ENCODE data around the gene ABCB6. TPM values are rescaled to one million over a fixed set of nuclear protein-coding genes. Genes with fewer than 3 reads are reported as not detected.

The ABCB6 gene
- total and polyA plus RNA-seq, 7 experiments from 2014 or later = 0.66 to 30.2 (median 6.4) TPM

DNA sequence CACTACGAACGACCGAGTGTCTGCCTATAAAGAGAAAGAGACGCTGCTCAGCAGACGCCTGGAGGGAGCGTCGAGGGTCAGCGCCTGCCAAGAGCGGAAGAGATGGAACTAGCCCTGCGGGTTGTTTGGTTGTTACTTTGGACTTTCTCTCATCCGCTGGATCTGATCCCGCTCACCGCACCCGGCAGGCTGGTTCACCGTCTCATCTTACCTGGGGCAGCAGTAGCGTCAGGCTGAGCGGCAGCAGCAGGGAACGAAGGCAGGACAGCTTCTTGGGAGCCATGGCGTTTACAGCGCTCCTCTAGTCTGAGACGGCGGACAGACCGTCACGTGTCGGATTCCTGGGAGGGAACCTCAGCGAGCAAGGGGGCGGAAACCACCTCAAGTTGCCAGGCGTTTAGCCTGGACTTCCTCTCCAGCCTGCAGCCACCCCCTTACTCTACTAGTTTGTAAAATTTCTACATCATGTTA, 24.6 kb upstream of the ABCB6 start:
- intact Hi-C loops (cut with micrococcal nuclease) = no loop called here
- Histone ChIP-seq H3K36me3 (ENCODE audit: control insufficient read depth in 2 of 3, insufficient read depth in 3 of 3, low read length in 3 of 3) (peaks cover 0 to 12% (median 3%) of the 10 kb centered on the region in 3 experiments), H3K4me3 (ENCODE audit: low read length) (no peak overlapping the region), H3K27ac (ENCODE audit: low read depth, low read length) (no peak overlapping the region), H3K9me3 (ENCODE audit: control insufficient read depth in 2 of 3, low read length in 3 of 3) (no peaks in the 10 kb centered on the region), H3K4me1 (ENCODE audit: control insufficient read depth in 2 of 2, insufficient read depth in 2 of 2, low read length in 2 of 2) (peaks cover 32 to 34% of the 10 kb centered on the region in 2 donors), H3K27me3 (ENCODE audit: control insufficient read depth in 2 of 2, insufficient read depth in 2 of 2, low read length in 2 of 2) (no peaks in the 10 kb centered on the region)
- ATAC-seq (peak; percentile 15), DNase-seq (no peak)
- Mint-ChIP-seq H3K4me1 (peaks cover 14 to 53% (median 43%) of the 10 kb centered on the region in 7 donors), H3K36me3 (peaks cover 0 to 21% (median 6%) of the 10 kb centered on the region in 5 donors), H3K27me3 (peaks cover 0 to 2% (median 0%) of the 10 kb centered on the region in 5 donors), H3K9me3 (peaks cover 0 to 9% (median 0%) of the 10 kb centered on the region in 11 donors), H3K4me3 (peak overlapping the region; percentile 45 to 81 (median 66)), H3K27ac (peak overlapping the region; percentile 11 to 85 (median 59))
- CTCF ChIA-PET = no interaction called here
- POLR2A ChIA-PET = interaction anchor here (1.4 to 21.0 kb wide), 3 partner anchors 6 to 19 kb away, joined by 3 to 575 read pairs (median 575); partner anchors contain the start of genes ANKZF1, ATG9A, GLB1L and STK16

- H3K9me3 Mint-ChIP-seq = peaks cover 0 to 3% (median 0%) of the 10 kb centered on the region in 11 donors
- H3K27ac Mint-ChIP-seq = peak overlapping the region in 4 of 9 donors; percentile 25 to 74 (median 48)
- no peaks in the 10 kb centered on the region for H3K27me3 ChIP-seq (ENCODE audit: control insufficient read depth in 2 of 2, insufficient read depth in 2 of 2, low read length in 2 of 2)
- ATAC-seq = no peak
- ChIA-PET CTCF (interaction anchor here (0.6 to 1.2 kb wide), 2 partner anchors 22 to 61 kb away, joined by 3 to 4 read pairs; no protein-coding TSS in a partner anchor), POLR2A (interaction anchor here (0.8 to 21.0 kb wide), 3 partner anchors 15 to 75 kb away, joined by 3 to 575 read pairs (median 4); partner anchors contain the start of genes CNPPD1, GLB1L, STK16 and TUBA4A)
- no peak overlapping the region for H3K4me3 ChIP-seq (ENCODE audit: low read length)
- H3K27me3 Mint-ChIP-seq = no peaks in the 10 kb centered on the region
- peaks cover 21 to 72% (median 40%) of the 10 kb centered on the region in 3 experiments for H3K36me3 ChIP-seq (ENCODE audit: control insufficient read depth in 2 of 3, insufficient read depth in 3 of 3, low read length in 3 of 3)
- H3K27ac ChIP-seq (ENCODE audit: low read depth, low read length) = no peak overlapping the region
- H3K4me1 Mint-ChIP-seq = peaks cover 16 to 59% (median 49%) of the 10 kb centered on the region in 7 donors
- H3K4me3 Mint-ChIP-seq = peak overlapping the region in 2 of 10 donors; percentile 22 to 32
- no peaks in the 10 kb centered on the region for H3K9me3 ChIP-seq (ENCODE audit: control insufficient read depth in 2 of 3, low read length in 3 of 3)
- intact Hi-C loops (cut with micrococcal nuclease) = no loop called here
- H3K4me1 ChIP-seq (ENCODE audit: control insufficient read depth in 2 of 2, insufficient read depth in 2 of 2, low read length in 2 of 2) = peaks cover 6 to 8% of the 10 kb centered on the region in 2 donors
- DNase-seq = no peak
- H3K36me3 Mint-ChIP-seq = peaks cover 27 to 61% (median 43%) of the 10 kb centered on the region in 5 donors
Measured at GRCh38 chr2:219234331-219234730, 15.6 kb upstream of the ABCB6 start.

- peaks cover 22 to 42% (median 35%) of the 10 kb centered on the region in 5 donors for H3K36me3 Mint-ChIP-seq
- peaks cover 34 to 84% (median 71%) of the 10 kb centered on the region in 7 donors for H3K4me1 Mint-ChIP-seq
Measured at GRCh38 chr2:219230059-219230540, 11.3 kb upstream of the ABCB6 start.

DNA sequence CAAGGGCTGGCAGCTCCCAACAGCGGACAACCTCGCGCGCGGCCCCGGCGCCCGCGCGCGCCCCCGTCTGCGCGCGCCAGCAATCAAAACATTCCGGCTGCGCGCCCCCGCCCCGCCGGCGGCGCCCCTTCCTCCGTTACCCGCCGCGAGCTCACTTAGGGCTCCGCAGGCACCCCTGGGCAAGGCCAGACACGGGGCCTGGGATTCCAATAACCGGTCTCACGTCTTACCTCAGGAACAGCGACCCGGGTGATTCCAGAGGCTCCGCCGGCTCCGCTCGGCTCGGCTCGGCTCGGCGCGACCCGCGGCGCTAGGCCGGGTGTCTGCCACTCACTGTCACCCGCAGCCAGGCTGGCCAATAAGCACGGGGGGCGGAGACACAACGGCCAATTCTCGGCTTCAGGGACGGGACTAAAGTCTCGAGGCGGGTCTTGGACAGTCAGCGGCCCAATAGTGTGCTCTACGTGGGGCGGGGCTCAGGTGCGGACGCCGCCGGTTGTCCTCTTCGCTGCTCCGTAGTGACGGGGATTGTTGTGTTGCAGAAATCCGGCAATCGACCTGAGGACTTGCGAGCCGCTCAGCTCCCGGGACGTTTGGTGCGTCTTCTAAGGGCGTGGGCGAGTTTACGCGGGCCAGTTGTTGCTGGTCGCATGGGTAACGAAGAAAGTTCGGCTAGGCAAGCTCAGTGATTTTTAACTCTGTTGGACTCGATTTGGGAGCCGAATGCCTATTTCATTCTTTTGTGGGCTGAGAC, 10.7 kb upstream of the ABCB6 start, which contains the start of the genes ANKZF1 and ATG9A:
TSS of gene ANKZF1 (plus strand) at position 502 of the 754 bp plus-strand sequence. CDS start 452 bp downstream, outside the sequence.
TSS of gene ATG9A (minus strand) at position 332 of the 754 bp plus-strand sequence. CDS start 1,612 bp downstream, outside the sequence.
- peaks cover 26 to 58% (median 27%) of the 10 kb centered on the region in 3 experiments for H3K36me3 ChIP-seq (ENCODE audit: control insufficient read depth in 2 of 3, insufficient read depth in 3 of 3, low read length in 3 of 3)
- H3K4me3 ChIP-seq (ENCODE audit: low read length) = peak within 1 kb of the TSS; percentile 80
- H3K27me3 Mint-ChIP-seq = no peaks in the 10 kb centered on the region
- H3K36me3 Mint-ChIP-seq = peaks cover 20 to 43% (median 37%) of the 10 kb centered on the region in 5 donors
- peak; percentile 92 to 99 (median 99) for DNase-seq
- H3K9me3 ChIP-seq (ENCODE audit: control insufficient read depth in 2 of 3, low read length in 3 of 3) = no peaks in the 10 kb centered on the region
- H3K4me1 Mint-ChIP-seq = peaks cover 33 to 83% (median 69%) of the 10 kb centered on the region in 7 donors
- H3K27ac ChIP-seq (ENCODE audit: low read depth, low read length) = peak within 1 kb of the TSS; percentile 90
- peak within 1 kb of the TSS; percentile 94 to 100 (median 98) for H3K4me3 Mint-ChIP-seq
- ChIA-PET POLR2A (interaction anchor here (0.6 to 21.0 kb wide), 23 partner anchors 10 to 826 kb away, joined by 3 to 575 read pairs (median 4); partner anchors contain the start of genes ABCB6, CNPPD1, DNAJB2 and DNPEP), CTCF (interaction anchor here (0.7 to 3.3 kb wide), 9 partner anchors 10 to 70 kb away, joined by 3 to 14 read pairs (median 4); partner anchors contain the start of genes GLB1L, STK16 and TUBA4A)
- H3K4me1 ChIP-seq (ENCODE audit: control insufficient read depth in 2 of 2, insufficient read depth in 2 of 2, low read length in 2 of 2) = peaks cover 17 to 22% of the 10 kb centered on the region in 2 donors
- peak; percentile 98 for ATAC-seq
- intact Hi-C loops (cut with micrococcal nuclease) = loop anchor here (1.0 to 5.0 kb wide), 14 partner anchors 10 to 661 kb away; partner anchors contain the start of genes DNAJB2 (in 2 of the 2), GLB1L (in 2 of the 2), NHEJ1 (in 2 of the 2) and STK16 (in 2 of the 2)
- no peaks in the 10 kb centered on the region for H3K27me3 ChIP-seq (ENCODE audit: control insufficient read depth in 2 of 2, insufficient read depth in 2 of 2, low read length in 2 of 2)
- H3K27ac Mint-ChIP-seq = peak within 1 kb of the TSS; percentile 96 to 100 (median 96)
- peaks cover 0 to 4% (median 0%) of the 10 kb centered on the region in 11 donors for H3K9me3 Mint-ChIP-seq

More at GRCh38 chr2:219230059-219230540, 11.3 kb upstream of the ABCB6 start:
- ATAC-seq (no peak), DNase-seq (peak in 2 of 9 donors; percentile 44 to 58)
- H3K4me1 ChIP-seq (ENCODE audit: control insufficient read depth in 2 of 2, insufficient read depth in 2 of 2, low read length in 2 of 2) = peaks cover 17 to 22% of the 10 kb centered on the region in 2 donors
- POLR2A ChIA-PET = interaction anchor here (0.7 to 21.0 kb wide), 18 partner anchors 9 to 158 kb away, joined by 3 to 575 read pairs (median 7); partner anchors contain the start of genes ABCB6, CNPPD1, DNAJB2 and GLB1L
- H3K9me3 Mint-ChIP-seq = peaks cover 0 to 5% (median 0%) of the 10 kb centered on the region in 11 donors
- peak overlapping the region; percentile 94 to 100 (median 98) for H3K4me3 Mint-ChIP-seq
- H3K27me3 ChIP-seq (ENCODE audit: control insufficient read depth in 2 of 2, insufficient read depth in 2 of 2, low read length in 2 of 2) = no peaks in the 10 kb centered on the region
- H3K27me3 Mint-ChIP-seq = no peaks in the 10 kb centered on the region
- peak overlapping the region; percentile 90 for H3K27ac ChIP-seq (ENCODE audit: low read depth, low read length)
- H3K4me3 ChIP-seq (ENCODE audit: low read length) = peak overlapping the region; percentile 80
- H3K9me3 ChIP-seq (ENCODE audit: control insufficient read depth in 2 of 3, low read length in 3 of 3) = no peaks in the 10 kb centered on the region
- CTCF ChIA-PET = interaction anchor here (0.7 to 3.3 kb wide), 8 partner anchors 9 to 71 kb away, joined by 3 to 14 read pairs (median 4); partner anchors contain the start of genes GLB1L, STK16 and TUBA4A
- intact Hi-C loops (cut with micrococcal nuclease) = no loop called here
- peak overlapping the region; percentile 96 to 100 (median 96) for H3K27ac Mint-ChIP-seq
- H3K36me3 ChIP-seq (ENCODE audit: control insufficient read depth in 2 of 3, insufficient read depth in 3 of 3, low read length in 3 of 3) = peaks cover 20 to 58% (median 28%) of the 10 kb centered on the region in 3 experiments

DNA sequence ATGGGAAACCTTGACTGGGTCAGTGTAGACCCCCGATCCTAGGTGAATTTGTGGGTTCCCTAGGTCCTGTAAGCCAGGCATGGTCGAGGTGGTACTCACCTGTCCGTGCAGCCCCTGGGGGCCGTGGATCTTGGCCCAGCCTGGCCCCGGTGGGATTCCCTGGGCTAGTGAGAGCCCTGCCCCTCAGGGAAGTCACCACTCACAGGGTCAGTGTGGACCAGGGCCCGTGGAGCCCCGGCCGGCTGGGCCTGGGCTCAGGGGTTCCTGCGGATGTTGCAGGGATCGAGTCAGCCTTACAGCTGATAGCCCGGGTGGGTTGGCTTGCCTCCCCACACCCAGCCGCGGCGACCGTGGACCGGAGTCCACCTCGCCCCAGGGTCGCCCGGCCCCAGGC, 10.2 kb upstream of the ABCB6 start:
- H3K27ac Mint-ChIP-seq = peak overlapping the region; percentile 21 to 99 (median 86)
- ATAC-seq (no peak), DNase-seq (peak in 1 of 9 donors; percentile 19)
- peaks cover 0 to 4% (median 0%) of the 10 kb centered on the region in 11 donors for H3K9me3 Mint-ChIP-seq
- peaks cover 16 to 43% (median 34%) of the 10 kb centered on the region in 5 donors for H3K36me3 Mint-ChIP-seq
- intact Hi-C loops (cut with micrococcal nuclease) = loop anchor here (1.0 to 5.0 kb wide), 14 partner anchors 10 to 661 kb away; partner anchors contain the start of genes DNAJB2 (in 2 of the 2), GLB1L (in 2 of the 2), NHEJ1 (in 2 of the 2) and STK16 (in 2 of the 2)
- H3K27me3 Mint-ChIP-seq = no peaks in the 10 kb centered on the region
- peak overlapping the region; percentile 79 to 100 (median 98) for H3K4me3 Mint-ChIP-seq
- peaks cover 27 to 77% (median 63%) of the 10 kb centered on the region in 7 donors for H3K4me1 Mint-ChIP-seq
- H3K9me3 ChIP-seq (ENCODE audit: control insufficient read depth in 2 of 3, low read length in 3 of 3) = no peaks in the 10 kb centered on the region
- peaks cover 25 to 58% (median 28%) of the 10 kb centered on the region in 3 experiments for H3K36me3 ChIP-seq (ENCODE audit: control insufficient read depth in 2 of 3, insufficient read depth in 3 of 3, low read length in 3 of 3)
- H3K27me3 ChIP-seq (ENCODE audit: control insufficient read depth in 2 of 2, insufficient read depth in 2 of 2, low read length in 2 of 2) = no peaks in the 10 kb centered on the region
- POLR2A ChIA-PET = interaction anchor here (0.7 to 21.0 kb wide), 18 partner anchors 9 to 159 kb away, joined by 3 to 575 read pairs (median 7); partner anchors contain the start of genes ABCB6, CNPPD1, DNAJB2 and DNPEP
- peak overlapping the region; percentile 90 for H3K27ac ChIP-seq (ENCODE audit: low read depth, low read length)
- CTCF ChIA-PET = interaction anchor here (1.0 to 3.3 kb wide), 5 partner anchors 18 to 64 kb away, joined by 3 to 14 read pairs (median 3); partner anchors contain the start of gene TUBA4A
- H3K4me1 ChIP-seq (ENCODE audit: control insufficient read depth in 2 of 2, insufficient read depth in 2 of 2, low read length in 2 of 2) = peaks cover 17 to 22% of the 10 kb centered on the region in 2 donors
- peak overlapping the region; percentile 80 for H3K4me3 ChIP-seq (ENCODE audit: low read length)
